Measurements from ENCODE around the gene SDC4. TPM values are rescaled to one million over a fixed set of nuclear protein-coding genes. Genes with fewer than 3 reads are reported as not detected.

The SDC4 gene
- total RNA-seq, 4 donors from 2014 or later: 50.4 to 168 (median 97.8) TPM

DNA sequence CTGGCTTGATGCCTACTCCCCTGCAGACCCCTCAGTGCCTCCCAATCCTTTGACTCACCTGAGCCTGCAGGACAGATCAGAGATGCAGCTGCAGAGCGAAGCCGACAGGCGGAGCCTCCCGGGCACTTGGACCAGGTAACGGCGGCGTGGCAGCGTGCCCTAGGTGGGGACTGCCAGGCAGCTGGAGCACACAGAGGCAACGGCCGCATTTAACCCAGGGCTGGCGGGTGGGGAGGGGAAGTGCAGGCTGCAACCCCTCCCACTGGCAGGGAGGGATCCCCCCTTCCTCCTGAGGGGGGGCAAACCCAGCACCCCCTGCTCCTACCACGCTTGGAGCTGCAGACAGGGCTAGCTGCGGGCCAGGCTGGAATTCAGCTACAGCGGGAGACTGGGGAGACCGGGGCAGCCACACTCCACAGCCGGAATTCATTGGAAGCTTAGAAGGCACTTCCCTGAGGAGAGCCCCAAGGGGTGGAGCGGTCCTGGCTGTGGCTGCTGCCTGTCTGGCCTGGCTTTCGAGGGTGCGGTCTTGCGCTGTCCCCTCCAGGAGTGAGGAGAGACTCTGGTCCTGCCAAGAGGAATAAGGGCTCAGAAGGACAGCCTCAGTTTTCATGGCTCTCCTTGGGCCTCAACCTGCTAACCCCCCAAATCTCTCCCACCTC, 40.0 kb downstream of the SDC4 start, which contains the start of gene MATN4:
Gene MATN4, minus strand, starts transcription at position 183 of the 662 bp plus-strand sequence. CDS start 2,717 bp downstream, outside the sequence.
- Histone ChIP-seq H3K27me3 (peaks cover 15 to 27% (median 17%) of the 10 kb centered on the region in 3 donors), H3K36me3 (no peaks in the 10 kb centered on the region), H3K4me1 (peaks cover 0 to 9% of the 10 kb centered on the region in 2 donors), H3K9me3 (no peaks in the 10 kb centered on the region), H3K27ac (no peak within 1 kb of the TSS), H3K4me3 (no peak within 1 kb of the TSS)
- in situ Hi-C loops (cut with MboI; ENCODE audit: low sequenced_read_pairs in 4 of 4): loop anchor here in 1 of 4 donors (10.0 kb wide), 1 partner anchor 263 kb away; no protein-coding TSS in a partner anchor
- intact Hi-C loops (cut with DNase I; ENCODE audit: low total_unique reads): no loop called here
- no peak for TF ChIP-seq POLR2A (IDR thresholded peaks at IDR 0.05)
- TF ChIP-seq, protein P1, sequence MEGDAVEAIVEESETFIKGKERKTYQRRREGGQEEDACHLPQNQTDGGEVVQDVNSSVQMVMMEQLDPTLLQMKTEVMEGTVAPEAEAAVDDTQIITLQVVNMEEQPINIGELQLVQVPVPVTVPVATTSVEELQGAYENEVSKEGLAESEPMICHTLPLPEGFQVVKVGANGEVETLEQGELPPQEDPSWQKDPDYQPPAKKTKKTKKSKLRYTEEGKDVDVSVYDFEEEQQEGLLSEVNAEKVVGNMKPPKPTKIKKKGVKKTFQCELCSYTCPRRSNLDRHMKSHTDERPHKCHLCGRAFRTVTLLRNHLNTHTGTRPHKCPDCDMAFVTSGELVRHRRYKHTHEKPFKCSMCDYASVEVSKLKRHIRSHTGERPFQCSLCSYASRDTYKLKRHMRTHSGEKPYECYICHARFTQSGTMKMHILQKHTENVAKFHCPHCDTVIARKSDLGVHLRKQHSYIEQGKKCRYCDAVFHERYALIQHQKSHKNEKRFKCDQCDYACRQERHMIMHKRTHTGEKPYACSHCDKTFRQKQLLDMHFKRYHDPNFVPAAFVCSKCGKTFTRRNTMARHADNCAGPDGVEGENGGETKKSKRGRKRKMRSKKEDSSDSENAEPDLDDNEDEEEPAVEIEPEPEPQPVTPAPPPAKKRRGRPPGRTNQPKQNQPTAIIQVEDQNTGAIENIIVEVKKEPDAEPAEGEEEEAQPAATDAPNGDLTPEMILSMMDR (IDR thresholded peaks at IDR 0.05 in 4 of 5, conservative IDR thresholded peaks at IDR 0.05 in 1 of 5): peak in 1 of 5 experiments; percentile 27
- DNase-seq (no peak), ATAC-seq (no peak)

DNA sequence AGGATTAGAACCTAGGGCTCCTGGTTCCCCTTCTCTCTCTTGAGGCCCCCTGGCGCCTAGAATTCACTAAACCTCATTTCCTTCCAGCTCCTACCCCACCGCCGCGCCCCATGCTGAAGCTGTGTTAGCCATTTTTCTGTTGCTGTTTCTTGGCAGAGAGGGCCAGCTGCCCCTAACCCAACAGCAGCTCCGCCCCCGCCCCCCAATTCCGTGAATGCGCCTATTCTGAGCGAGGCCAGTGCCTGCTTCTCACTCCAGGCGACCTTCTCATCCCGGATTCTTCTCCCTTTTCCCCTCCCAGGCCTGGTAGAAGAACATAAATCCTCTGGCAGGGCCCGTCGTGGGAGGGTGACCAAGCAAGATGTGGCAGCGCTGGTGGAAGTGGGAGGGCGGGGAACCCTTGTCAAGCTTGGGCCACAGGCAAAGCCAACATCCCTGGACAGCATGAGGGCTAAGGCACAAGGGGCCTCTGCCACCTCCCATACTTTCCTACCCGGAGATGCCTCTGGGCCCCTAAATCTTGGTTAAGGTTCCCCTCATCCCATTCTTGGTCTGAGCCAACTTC, 41.1 kb downstream of the SDC4 start:
- H3K4me3 ChIP-seq: no peak overlapping the region
- in situ Hi-C loops (cut with MboI; ENCODE audit: low sequenced_read_pairs in 4 of 4): loop anchor here in 1 of 4 donors (10.0 kb wide), 1 partner anchor 262 kb away; no protein-coding TSS in a partner anchor
- no peak overlapping the region for H3K27ac ChIP-seq
- DNase-seq: no peak
- intact Hi-C loops (cut with DNase I; ENCODE audit: low total_unique reads): no loop called here
- no peaks in the 10 kb centered on the region for H3K36me3 ChIP-seq
- peaks cover 0 to 9% of the 10 kb centered on the region in 2 donors for H3K4me1 ChIP-seq
- TF ChIP-seq POLR2A (IDR thresholded peaks at IDR 0.05): no peak
- TF ChIP-seq, protein P1 (IDR thresholded peaks at IDR 0.05 in 4 of 5, conservative IDR thresholded peaks at IDR 0.05 in 1 of 5): no peak
- H3K27me3 ChIP-seq: peaks cover 15 to 29% (median 17%) of the 10 kb centered on the region in 3 donors
- no peak for ATAC-seq
- no peaks in the 10 kb centered on the region for H3K9me3 ChIP-seq

DNA sequence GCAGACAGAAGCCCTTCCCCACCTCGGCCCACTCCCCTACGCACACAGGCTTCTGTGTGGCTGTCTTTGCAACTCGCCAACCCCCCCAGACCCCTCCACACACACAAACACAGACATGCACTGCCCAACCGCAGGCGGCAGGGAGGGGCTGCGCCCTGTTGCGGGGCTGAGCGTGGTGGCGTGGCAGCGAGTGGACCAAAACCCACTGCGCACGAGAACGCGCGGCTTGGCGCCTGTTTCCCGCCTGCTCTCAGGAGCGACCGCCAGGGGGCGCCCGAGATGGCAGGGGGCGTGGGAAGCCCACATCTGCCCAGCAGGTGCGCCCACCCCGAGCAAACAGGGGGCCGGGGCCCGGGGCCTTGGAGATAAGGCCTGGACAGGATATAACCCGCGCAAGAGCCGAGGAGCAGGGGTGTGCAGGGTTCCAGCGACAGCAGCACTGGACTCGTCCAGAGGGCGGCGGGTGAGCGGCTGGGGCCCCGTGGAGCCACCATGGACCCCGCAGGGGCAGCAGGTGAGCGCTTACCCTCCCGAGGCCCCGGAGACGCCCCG, 41.7 kb downstream of the SDC4 start, which contains the start of gene RBPJL:
Gene RBPJL, plus strand, starts transcription at position 410 of the 552 bp plus-strand sequence. Its CDS starts 83 bp downstream, at position 493.
- in situ Hi-C loops (cut with MboI; ENCODE audit: low sequenced_read_pairs in 4 of 4): loop anchor here in 1 of 4 donors (10.0 kb wide), 1 partner anchor 262 kb away; no protein-coding TSS in a partner anchor

DNA sequence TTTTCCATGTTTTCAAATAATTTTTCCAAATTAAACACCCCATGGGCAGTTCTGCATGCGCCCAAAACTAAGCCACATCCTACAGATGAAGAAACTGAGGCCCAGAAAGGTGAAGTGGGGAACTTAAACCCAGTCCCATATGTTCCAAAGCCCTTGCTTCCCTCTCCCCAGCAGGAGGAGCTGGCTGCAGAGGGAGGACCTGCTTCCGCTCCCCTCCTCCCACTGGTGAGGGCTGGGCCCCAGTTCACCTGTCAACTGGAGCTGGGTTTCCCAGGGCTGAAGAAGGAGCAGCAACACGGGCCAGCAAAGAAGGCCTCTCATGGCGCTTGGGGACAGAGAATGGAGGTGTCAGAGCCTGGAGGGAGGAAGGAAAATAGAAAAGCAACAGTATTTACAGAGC, 43.0 kb downstream of the SDC4 start:
- in situ Hi-C loops (cut with MboI; ENCODE audit: low sequenced_read_pairs in 4 of 4) (loop anchor here in 1 of 4 donors (10.0 kb wide), 1 partner anchor 260 kb away; no protein-coding TSS in a partner anchor), intact Hi-C loops (cut with DNase I; ENCODE audit: low total_unique reads) (no loop called here)
- Histone ChIP-seq H3K36me3 (no peaks in the 10 kb centered on the region), H3K27ac (no peak overlapping the region), H3K9me3 (no peaks in the 10 kb centered on the region), H3K4me1 (peaks cover 0 to 9% of the 10 kb centered on the region in 2 donors), H3K27me3 (peaks cover 14 to 29% (median 17%) of the 10 kb centered on the region in 3 donors), H3K4me3 (no peak overlapping the region)
- DNase-seq (no peak), ATAC-seq (no peak)
- TF ChIP-seq POLR2A (IDR thresholded peaks at IDR 0.05): no peak

More for the DNA sequence above, 41.7 kb downstream of the SDC4 start, which contains the start of gene RBPJL:
- Histone ChIP-seq H3K27me3 (peaks cover 12 to 29% (median 17%) of the 10 kb centered on the region in 3 donors), H3K4me3 (no peak within 1 kb of the TSS), H3K4me1 (peaks cover 0 to 9% of the 10 kb centered on the region in 2 donors), H3K27ac (no peak within 1 kb of the TSS), H3K9me3 (no peaks in the 10 kb centered on the region), H3K36me3 (no peaks in the 10 kb centered on the region)
- intact Hi-C loops (cut with DNase I; ENCODE audit: low total_unique reads): no loop called here
- TF ChIP-seq, protein P1 (IDR thresholded peaks at IDR 0.05 in 4 of 5, conservative IDR thresholded peaks at IDR 0.05 in 1 of 5): peak; percentile 48 to 81 (median 62)
- TF ChIP-seq POLR2A (IDR thresholded peaks at IDR 0.05): no peak
- DNase-seq (no peak), ATAC-seq (no peak)
